ENCODE data around the gene MIOS. TPM values are rescaled to one million over a fixed set of nuclear protein-coding genes. Genes with fewer than 3 reads are reported as not detected.

Gene MIOS
- total RNA-seq, 1 donor from 2014 or later: 81.3 TPM

- Mint-ChIP-seq H3K27ac (no peak overlapping the region), H3K27me3 (no peaks in the 10 kb centered on the region), H3K4me1 (peaks cover 3% of the 10 kb centered on the region), H3K36me3 (ENCODE audit: low read depth) (peaks cover 22% of the 10 kb centered on the region), H3K4me3 (no peak overlapping the region), H3K9me3 (peaks cover 17% of the 10 kb centered on the region)
- ChIA-PET POLR2A (no interaction called here), CTCF (no interaction called here)
- intact Hi-C loops (cut with micrococcal nuclease): no loop called here
- ATAC-seq (ENCODE audit: low read depth) (no peak), DNase-seq (no peak)
- TF ChIP-seq, protein P1, sequence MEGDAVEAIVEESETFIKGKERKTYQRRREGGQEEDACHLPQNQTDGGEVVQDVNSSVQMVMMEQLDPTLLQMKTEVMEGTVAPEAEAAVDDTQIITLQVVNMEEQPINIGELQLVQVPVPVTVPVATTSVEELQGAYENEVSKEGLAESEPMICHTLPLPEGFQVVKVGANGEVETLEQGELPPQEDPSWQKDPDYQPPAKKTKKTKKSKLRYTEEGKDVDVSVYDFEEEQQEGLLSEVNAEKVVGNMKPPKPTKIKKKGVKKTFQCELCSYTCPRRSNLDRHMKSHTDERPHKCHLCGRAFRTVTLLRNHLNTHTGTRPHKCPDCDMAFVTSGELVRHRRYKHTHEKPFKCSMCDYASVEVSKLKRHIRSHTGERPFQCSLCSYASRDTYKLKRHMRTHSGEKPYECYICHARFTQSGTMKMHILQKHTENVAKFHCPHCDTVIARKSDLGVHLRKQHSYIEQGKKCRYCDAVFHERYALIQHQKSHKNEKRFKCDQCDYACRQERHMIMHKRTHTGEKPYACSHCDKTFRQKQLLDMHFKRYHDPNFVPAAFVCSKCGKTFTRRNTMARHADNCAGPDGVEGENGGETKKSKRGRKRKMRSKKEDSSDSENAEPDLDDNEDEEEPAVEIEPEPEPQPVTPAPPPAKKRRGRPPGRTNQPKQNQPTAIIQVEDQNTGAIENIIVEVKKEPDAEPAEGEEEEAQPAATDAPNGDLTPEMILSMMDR (IDR thresholded peaks at IDR 0.05): no peak
Measured at GRCh38 chr7:7562736-7563135, 3.9 kb upstream of the MIOS start.

GRCh38 chr7:7563269-7563668 lies 3.4 kb upstream of the MIOS start:
- Mint-ChIP-seq H3K4me3 (no peak overlapping the region), H3K4me1 (peaks cover 8% of the 10 kb centered on the region), H3K27me3 (no peaks in the 10 kb centered on the region), H3K27ac (no peak overlapping the region), H3K36me3 (ENCODE audit: low read depth) (peaks cover 19% of the 10 kb centered on the region), H3K9me3 (peaks cover 14% of the 10 kb centered on the region)
- TF ChIP-seq, protein P1 (IDR thresholded peaks at IDR 0.05): no peak
- CTCF ChIA-PET: no interaction called here
- DNase-seq: no peak
- POLR2A ChIA-PET: no interaction called here
- intact Hi-C loops (cut with micrococcal nuclease): no loop called here
- no peak for ATAC-seq (ENCODE audit: low read depth)

DNA sequence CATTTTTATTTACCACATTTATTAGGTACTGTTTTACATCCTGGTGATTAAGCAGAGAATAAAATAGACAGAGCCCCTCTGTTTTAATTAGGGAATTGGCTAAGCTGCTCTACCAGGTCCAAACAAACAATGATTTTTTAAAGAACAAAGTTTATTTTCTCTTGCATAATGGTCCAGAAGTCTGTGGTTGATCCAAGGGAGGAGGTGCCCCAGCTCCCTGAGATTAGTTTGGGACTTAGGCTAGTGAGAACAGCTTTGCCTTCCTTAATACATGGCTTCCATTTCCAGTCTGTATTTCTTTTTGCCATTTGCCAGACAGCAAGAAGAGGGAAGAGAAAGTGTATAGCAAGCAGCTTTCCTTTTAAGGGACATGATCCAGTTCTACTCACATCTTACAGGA lies 2.9 kb upstream of the MIOS start:
- Mint-ChIP-seq H3K4me3 (no peak overlapping the region), H3K36me3 (ENCODE audit: low read depth) (peaks cover 17% of the 10 kb centered on the region), H3K4me1 (peaks cover 14% of the 10 kb centered on the region), H3K27me3 (no peaks in the 10 kb centered on the region), H3K27ac (no peak overlapping the region), H3K9me3 (peaks cover 10% of the 10 kb centered on the region)
- TF ChIP-seq, protein P1 (IDR thresholded peaks at IDR 0.05): no peak
- no peak for DNase-seq
- intact Hi-C loops (cut with micrococcal nuclease): no loop called here
- POLR2A ChIA-PET: no interaction called here
- CTCF ChIA-PET: no interaction called here
- no peak for ATAC-seq (ENCODE audit: low read depth)

DNA sequence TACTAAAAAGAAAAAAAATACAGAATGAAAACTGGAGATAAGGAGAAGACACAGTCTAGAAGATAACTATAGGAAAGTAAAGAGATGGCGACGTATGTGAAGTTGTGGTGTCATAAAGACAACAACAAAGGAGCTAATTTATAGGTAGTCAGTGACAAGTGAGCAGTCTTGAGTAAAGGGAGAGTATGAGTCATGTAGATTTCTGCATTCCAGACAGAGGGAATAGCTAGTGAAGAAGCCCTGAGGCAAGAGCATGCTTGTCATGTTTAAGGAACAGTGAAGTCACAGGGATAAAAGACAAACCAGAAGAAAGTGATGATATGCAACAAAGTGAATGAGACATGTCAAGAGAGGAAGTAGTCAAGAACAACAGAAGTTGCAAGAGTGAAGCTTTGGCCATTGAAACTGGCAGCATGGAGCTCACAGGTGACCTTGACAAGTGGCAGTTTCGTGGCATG lies 2.3 kb upstream of the MIOS start:
- Mint-ChIP-seq H3K36me3 (ENCODE audit: low read depth) (peaks cover 17% of the 10 kb centered on the region), H3K27me3 (no peaks in the 10 kb centered on the region), H3K4me3 (no peak overlapping the region), H3K9me3 (peaks cover 6% of the 10 kb centered on the region), H3K4me1 (peaks cover 19% of the 10 kb centered on the region), H3K27ac (no peak overlapping the region)
- TF ChIP-seq, protein P1 (IDR thresholded peaks at IDR 0.05): no peak
- no peak for DNase-seq
- ChIA-PET CTCF (no interaction called here), POLR2A (no interaction called here)
- intact Hi-C loops (cut with micrococcal nuclease): no loop called here
- ATAC-seq (ENCODE audit: low read depth): no peak

GRCh38 chr7:7565018-7565680 lies 1.5 kb upstream of the MIOS start:
- no peak overlapping the region for H3K4me3 Mint-ChIP-seq
- ChIA-PET CTCF (no interaction called here), POLR2A (interaction anchor here (2.2 kb wide), 1 partner anchor 76 kb away, joined by 7 read pairs; the partner anchor contains the start of gene UMAD1)
- H3K27me3 Mint-ChIP-seq: no peaks in the 10 kb centered on the region
- DNase-seq (no peak), ATAC-seq (ENCODE audit: low read depth) (no peak)
- peaks cover 27% of the 10 kb centered on the region for H3K4me1 Mint-ChIP-seq
- no peak overlapping the region for H3K27ac Mint-ChIP-seq
- H3K9me3 Mint-ChIP-seq: no peaks in the 10 kb centered on the region
- TF ChIP-seq, protein P1 (IDR thresholded peaks at IDR 0.05): no peak
- H3K36me3 Mint-ChIP-seq (ENCODE audit: low read depth): peaks cover 21% of the 10 kb centered on the region
- intact Hi-C loops (cut with micrococcal nuclease): loop anchor here (5.0 kb wide), 2 partner anchors 197 to 858 kb away; partner anchors contain the start of gene ZNF12
